GM18873 (cell line): ENCODE measurements around the gene CXorf51B.
"Not testable (repeated sequence)": the region's sequence is repeated elsewhere in the genome, so short reads cannot be mapped to it uniquely, and the experiment has no call there.

Experiments
- ATAC-seq: cut with Tn5 transposase; IDR thresholded peaks from one replicate; pipeline ENCODE4 v1.9.1; 2021; ENCODE audit warnings: mild to moderate bottlenecking, moderate library complexity, moderate number of reproducible peaks; ENCODE audit not compliant: unreplicated experiment, low FRiP score

CXorf51B gene

GRCh38 chrX:146809471-146809870 is at the start of gene CXorf51B:
CXorf51B (plus strand) TSS chrX:146809771; CDS start chrX:146809792, 21 bp downstream.
- not testable (repeated sequence) for ATAC-seq

- not testable (repeated sequence) for ATAC-seq
Measured at GRCh38 chrX:146814644-146815043, 5.1 kb downstream of the CXorf51B start, which contains the start of gene CXorf51A. CXorf51A (minus strand) TSS chrX:146814744; CDS start chrX:146814723, 21 bp downstream.

- ATAC-seq = no peak
Measured at GRCh38 chrX:146831994-146832393, 22.4 kb downstream of the CXorf51B start.

- ATAC-seq = no peak
Measured at GRCh38 chrX:146854281-146854680, 44.7 kb downstream of the CXorf51B start.
